Stimulated activated CD8-positive, alpha-beta memory T cell treated with anti-CD3 and anti-CD28 coated beads, Interleukin-12 subunit alpha, Interleukin-12 subunit beta, amount 100 ng/mL, for 24 hours (primary cell): ENCODE measurements around the gene PLEKHN1.

Experiments used
- DNase-seq: peaks from one replicate; pipeline ENCODE4 v3.0.0-alpha.2; 2020; ENCODE audit errors: extremely low read depth

The PLEKHN1 gene

GRCh38 chr1:929712-930632 is 36.3 kb upstream of the PLEKHN1 start:
- no peak for DNase-seq

GRCh38 chr1:930633-931138 is 35.6 kb upstream of the PLEKHN1 start:
- DNase-seq, result no peak

GRCh38 chr1:931380-932172 is 34.7 kb upstream of the PLEKHN1 start:
- no peak for DNase-seq

- no peak for DNase-seq
Measured at GRCh38 chr1:932173-932510, 34.1 kb upstream of the PLEKHN1 start.

- no peak for DNase-seq
Measured at GRCh38 chr1:932776-933602, 33.3 kb upstream of the PLEKHN1 start.

- DNase-seq, result no peak
Measured at GRCh38 chr1:933603-933940, 32.7 kb upstream of the PLEKHN1 start.

- no peak for DNase-seq
Measured at GRCh38 chr1:934991-935750, 31.1 kb upstream of the PLEKHN1 start.

- DNase-seq, result no peak
Measured at GRCh38 chr1:935751-936231, 30.5 kb upstream of the PLEKHN1 start.

GRCh38 chr1:936348-937264 is 29.7 kb upstream of the PLEKHN1 start:
- no peak for DNase-seq

GRCh38 chr1:937521-937920 is 28.8 kb upstream of the PLEKHN1 start:
- no peak for DNase-seq

- DNase-seq, result no peak
Measured at GRCh38 chr1:938088-938683, 28.1 kb upstream of the PLEKHN1 start.

GRCh38 chr1:938711-939489 is 27.4 kb upstream of the PLEKHN1 start:
- DNase-seq, result no peak

GRCh38 chr1:939511-940106 is 26.7 kb upstream of the PLEKHN1 start:
- DNase-seq, result no peak

GRCh38 chr1:940107-941014 is 25.9 kb upstream of the PLEKHN1 start:
- no peak for DNase-seq

GRCh38 chr1:941015-941587 is 25.2 kb upstream of the PLEKHN1 start:
- DNase-seq, result no peak

- no peak for DNase-seq
Measured at GRCh38 chr1:941588-942383, 24.5 kb upstream of the PLEKHN1 start.
